ENCODE measurements around the gene RASD2. TPM values are rescaled to one million over a fixed set of nuclear protein-coding genes. Genes with fewer than 3 reads are reported as not detected.
"Not testable (repeated sequence)": the region's sequence is repeated elsewhere in the genome, so short reads cannot be mapped to it uniquely, and the experiment has no call there.

The RASD2 gene
- total RNA-seq, 1 donor from 2014 or later, result not detected

GRCh38 chr22:35509960-35510359 lies 30.7 kb upstream of the RASD2 start:
- H3K27ac Mint-ChIP-seq, result no peak overlapping the region
- H3K9me3 Mint-ChIP-seq, result no peaks in the 10 kb centered on the region
- H3K4me3 Mint-ChIP-seq, result no peak overlapping the region
- H3K27me3 Mint-ChIP-seq (ENCODE audit: insufficient read depth), result peaks cover 12% of the 10 kb centered on the region
- no peaks in the 10 kb centered on the region for H3K36me3 Mint-ChIP-seq (ENCODE audit: low read depth)
- intact Hi-C loops (cut with micrococcal nuclease), result no loop called here
- no peaks in the 10 kb centered on the region for H3K4me1 Mint-ChIP-seq (ENCODE audit: low read depth)
- DNase-seq (ENCODE audit: low spot score), result no peak

DNA sequence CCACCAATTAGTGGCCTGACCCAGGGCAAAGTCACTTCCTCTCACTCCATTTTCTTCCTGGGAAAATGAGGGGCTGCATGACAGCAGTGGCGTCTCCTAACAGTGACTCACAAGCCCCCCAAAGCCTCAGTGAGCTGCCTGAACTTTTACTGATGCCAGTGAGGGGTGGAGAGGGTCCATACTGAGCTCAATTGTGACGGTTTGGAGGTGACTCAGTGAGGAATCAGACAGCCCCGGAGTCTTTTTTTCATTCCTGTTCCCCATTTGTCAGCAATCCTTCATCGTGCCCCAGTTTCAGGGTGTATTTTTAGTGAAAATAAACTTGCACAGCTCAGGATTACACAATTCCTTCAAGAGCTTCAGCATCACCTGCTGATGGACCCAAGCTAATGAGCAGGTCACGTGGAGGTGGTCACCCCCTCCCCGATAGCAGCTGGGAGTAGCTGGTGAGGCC lies 30.1 kb upstream of the RASD2 start:
- no peak for DNase-seq (ENCODE audit: low spot score)
- H3K9me3 Mint-ChIP-seq, result no peaks in the 10 kb centered on the region
- no peak overlapping the region for H3K4me3 Mint-ChIP-seq
- no peak overlapping the region for H3K27ac Mint-ChIP-seq
- H3K4me1 Mint-ChIP-seq (ENCODE audit: low read depth), result no peaks in the 10 kb centered on the region
- no peaks in the 10 kb centered on the region for H3K36me3 Mint-ChIP-seq (ENCODE audit: low read depth)
- H3K27me3 Mint-ChIP-seq (ENCODE audit: insufficient read depth), result peaks cover 12% of the 10 kb centered on the region
- intact Hi-C loops (cut with micrococcal nuclease), result no loop called here

GRCh38 chr22:35510951-35511350 lies 29.7 kb upstream of the RASD2 start:
- Mint-ChIP-seq H3K4me3 (no peak overlapping the region), H3K9me3 (no peaks in the 10 kb centered on the region), H3K36me3 (ENCODE audit: low read depth) (no peaks in the 10 kb centered on the region), H3K4me1 (ENCODE audit: low read depth) (no peaks in the 10 kb centered on the region), H3K27me3 (ENCODE audit: insufficient read depth) (peaks cover 12% of the 10 kb centered on the region), H3K27ac (no peak overlapping the region)
- no peak for DNase-seq (ENCODE audit: low spot score)
- intact Hi-C loops (cut with micrococcal nuclease), result no loop called here

DNA sequence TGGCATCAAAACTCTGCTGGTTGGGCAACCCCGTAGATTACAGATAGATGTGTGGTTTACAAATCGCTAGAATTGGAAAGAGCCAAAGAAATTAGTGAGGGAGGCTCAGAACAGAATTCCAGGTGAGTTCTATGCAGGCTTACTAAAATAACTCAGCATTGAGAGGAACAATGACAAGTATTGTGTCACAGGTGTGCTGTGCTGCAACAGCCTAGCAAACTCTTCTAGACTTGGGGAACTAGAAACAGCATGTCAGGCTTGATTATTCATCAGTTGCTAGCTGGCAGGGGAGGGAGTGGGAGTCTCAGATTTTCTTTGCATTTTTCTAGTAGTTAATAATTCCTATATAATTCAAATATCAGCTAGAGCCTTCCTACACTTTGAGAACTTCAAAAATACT lies 26.3 kb upstream of the RASD2 start:
- H3K9me3 Mint-ChIP-seq, result no peaks in the 10 kb centered on the region
- DNase-seq (ENCODE audit: low spot score), result no peak
- no peak overlapping the region for H3K27ac Mint-ChIP-seq
- no peak overlapping the region for H3K4me3 Mint-ChIP-seq
- intact Hi-C loops (cut with micrococcal nuclease), result no loop called here
- no peaks in the 10 kb centered on the region for H3K36me3 Mint-ChIP-seq (ENCODE audit: low read depth)
- H3K4me1 Mint-ChIP-seq (ENCODE audit: low read depth), result no peaks in the 10 kb centered on the region
- peaks cover 14% of the 10 kb centered on the region for H3K27me3 Mint-ChIP-seq (ENCODE audit: insufficient read depth)

- peaks cover 14% of the 10 kb centered on the region for H3K27me3 Mint-ChIP-seq (ENCODE audit: insufficient read depth)
- DNase-seq (ENCODE audit: low spot score); H3K9me3 Mint-ChIP-seq; intact Hi-C loops (cut with micrococcal nuclease); H3K27ac Mint-ChIP-seq; H3K4me3 Mint-ChIP-seq; H3K4me1 Mint-ChIP-seq (ENCODE audit: low read depth); H3K36me3 Mint-ChIP-seq (ENCODE audit: low read depth): not testable (repeated sequence)
These were observed 24.7 kb upstream of the RASD2 start for GRCh38 chr22:35515952-35516351.

GRCh38 chr22:35516723-35517122 lies 23.9 kb upstream of the RASD2 start:
- intact Hi-C loops (cut with micrococcal nuclease), result no loop called here
- Mint-ChIP-seq H3K9me3 (no peaks in the 10 kb centered on the region), H3K27ac (no peak overlapping the region), H3K4me1 (ENCODE audit: low read depth) (no peaks in the 10 kb centered on the region), H3K4me3 (no peak overlapping the region), H3K27me3 (ENCODE audit: insufficient read depth) (peaks cover 12% of the 10 kb centered on the region), H3K36me3 (ENCODE audit: low read depth) (no peaks in the 10 kb centered on the region)
- DNase-seq (ENCODE audit: low spot score), result no peak

GRCh38 chr22:35517207-35517606 lies 23.4 kb upstream of the RASD2 start:
- DNase-seq (ENCODE audit: low spot score), result no peak

DNA sequence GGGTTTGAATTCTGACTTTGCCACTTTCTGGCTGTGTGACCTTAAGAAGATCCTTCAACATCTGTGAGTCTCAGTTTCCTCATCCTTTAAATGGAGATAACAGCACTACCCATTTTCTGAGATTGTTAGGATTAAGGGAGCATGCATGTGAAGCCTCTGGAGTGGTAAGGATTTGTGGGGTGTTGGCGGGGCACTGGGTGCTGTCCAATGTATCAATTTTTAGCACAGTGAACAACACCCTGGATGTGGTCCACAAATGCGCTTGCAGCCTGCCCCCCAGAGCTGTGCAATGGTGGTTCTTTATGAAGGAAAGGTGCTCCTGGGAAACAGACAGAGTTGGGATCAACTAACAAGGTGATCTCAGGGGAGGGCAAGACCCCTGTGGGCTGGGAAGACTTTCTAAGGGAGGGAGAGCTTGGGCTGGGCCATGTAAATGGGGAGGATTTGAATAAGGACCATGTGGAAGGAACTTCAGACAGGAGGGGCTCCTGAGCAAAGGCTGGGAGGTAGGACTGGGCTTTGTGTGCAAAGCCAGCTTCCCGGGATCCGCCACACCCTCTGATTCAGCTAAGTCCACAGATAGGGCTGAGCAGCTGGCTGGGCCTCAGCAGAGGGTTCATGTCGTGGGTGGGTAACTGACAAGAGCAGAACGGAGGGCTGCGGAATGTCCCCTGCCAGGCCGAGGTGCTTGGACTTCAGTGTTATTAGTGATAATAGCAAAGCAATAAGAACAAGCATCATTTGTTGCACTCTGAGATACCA lies 22.7 kb upstream of the RASD2 start:
- Mint-ChIP-seq H3K4me1 (ENCODE audit: low read depth) (no peaks in the 10 kb centered on the region), H3K27ac (no peak overlapping the region), H3K4me3 (no peak overlapping the region), H3K27me3 (ENCODE audit: insufficient read depth) (peaks cover 16% of the 10 kb centered on the region), H3K9me3 (no peaks in the 10 kb centered on the region), H3K36me3 (ENCODE audit: low read depth) (no peaks in the 10 kb centered on the region)
- intact Hi-C loops (cut with micrococcal nuclease), result no loop called here
- no peak for DNase-seq (ENCODE audit: low spot score)

More at GRCh38 chr22:35517207-35517606, 23.4 kb upstream of the RASD2 start:
- Mint-ChIP-seq H3K27ac (no peak overlapping the region), H3K4me1 (ENCODE audit: low read depth) (no peaks in the 10 kb centered on the region), H3K36me3 (ENCODE audit: low read depth) (no peaks in the 10 kb centered on the region), H3K27me3 (ENCODE audit: insufficient read depth) (peaks cover 16% of the 10 kb centered on the region), H3K4me3 (no peak overlapping the region), H3K9me3 (no peaks in the 10 kb centered on the region)
- intact Hi-C loops (cut with micrococcal nuclease), result no loop called here

GRCh38 chr22:35518811-35519210 lies 21.8 kb upstream of the RASD2 start:
- Mint-ChIP-seq H3K4me1 (ENCODE audit: low read depth) (no peaks in the 10 kb centered on the region), H3K4me3 (no peak overlapping the region), H3K9me3 (no peaks in the 10 kb centered on the region), H3K27ac (no peak overlapping the region), H3K27me3 (ENCODE audit: insufficient read depth) (peaks cover 11% of the 10 kb centered on the region), H3K36me3 (ENCODE audit: low read depth) (no peaks in the 10 kb centered on the region)
- intact Hi-C loops (cut with micrococcal nuclease), result no loop called here
- no peak for DNase-seq (ENCODE audit: low spot score)

DNA sequence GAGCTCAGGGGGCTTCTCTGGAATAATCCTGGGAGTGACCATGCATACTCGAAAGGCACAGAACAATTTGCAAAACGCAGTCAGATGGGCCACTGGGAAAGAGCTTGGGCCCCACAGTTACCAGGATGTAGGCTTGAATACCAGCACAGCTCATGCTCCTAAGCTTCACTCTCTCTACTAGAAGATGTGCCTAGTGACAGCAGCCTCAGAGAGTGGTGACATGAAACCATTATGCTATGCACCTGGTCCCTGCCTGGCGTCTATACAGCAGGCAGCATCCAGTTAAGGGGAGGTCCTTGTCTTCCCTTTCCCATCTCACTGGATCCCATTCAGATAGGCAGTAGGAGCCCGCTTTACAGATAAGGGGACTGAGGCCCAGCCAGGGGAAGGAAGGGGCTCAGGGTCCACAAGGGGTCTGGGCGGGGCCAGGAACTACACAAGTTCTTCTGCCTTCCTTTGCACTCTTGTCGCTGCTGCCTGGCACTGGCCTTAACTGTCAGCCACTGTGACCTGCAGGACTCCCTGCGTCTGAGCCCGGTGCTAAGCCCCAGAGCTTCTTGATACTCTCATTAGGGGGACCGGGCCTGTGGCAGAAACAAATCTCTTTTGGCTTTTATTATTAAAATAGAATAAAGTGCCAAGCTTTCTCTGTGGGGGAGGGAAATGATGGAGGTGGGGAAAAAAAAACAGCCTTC lies 21.2 kb upstream of the RASD2 start:
- no peaks in the 10 kb centered on the region for H3K36me3 Mint-ChIP-seq (ENCODE audit: low read depth)
- H3K4me1 Mint-ChIP-seq (ENCODE audit: low read depth), result no peaks in the 10 kb centered on the region
- no peak overlapping the region for H3K4me3 Mint-ChIP-seq
- peaks cover 10% of the 10 kb centered on the region for H3K27me3 Mint-ChIP-seq (ENCODE audit: insufficient read depth)
- no peak overlapping the region for H3K27ac Mint-ChIP-seq
- intact Hi-C loops (cut with micrococcal nuclease), result no loop called here
- H3K9me3 Mint-ChIP-seq, result no peaks in the 10 kb centered on the region
- no peak for DNase-seq (ENCODE audit: low spot score)

DNA sequence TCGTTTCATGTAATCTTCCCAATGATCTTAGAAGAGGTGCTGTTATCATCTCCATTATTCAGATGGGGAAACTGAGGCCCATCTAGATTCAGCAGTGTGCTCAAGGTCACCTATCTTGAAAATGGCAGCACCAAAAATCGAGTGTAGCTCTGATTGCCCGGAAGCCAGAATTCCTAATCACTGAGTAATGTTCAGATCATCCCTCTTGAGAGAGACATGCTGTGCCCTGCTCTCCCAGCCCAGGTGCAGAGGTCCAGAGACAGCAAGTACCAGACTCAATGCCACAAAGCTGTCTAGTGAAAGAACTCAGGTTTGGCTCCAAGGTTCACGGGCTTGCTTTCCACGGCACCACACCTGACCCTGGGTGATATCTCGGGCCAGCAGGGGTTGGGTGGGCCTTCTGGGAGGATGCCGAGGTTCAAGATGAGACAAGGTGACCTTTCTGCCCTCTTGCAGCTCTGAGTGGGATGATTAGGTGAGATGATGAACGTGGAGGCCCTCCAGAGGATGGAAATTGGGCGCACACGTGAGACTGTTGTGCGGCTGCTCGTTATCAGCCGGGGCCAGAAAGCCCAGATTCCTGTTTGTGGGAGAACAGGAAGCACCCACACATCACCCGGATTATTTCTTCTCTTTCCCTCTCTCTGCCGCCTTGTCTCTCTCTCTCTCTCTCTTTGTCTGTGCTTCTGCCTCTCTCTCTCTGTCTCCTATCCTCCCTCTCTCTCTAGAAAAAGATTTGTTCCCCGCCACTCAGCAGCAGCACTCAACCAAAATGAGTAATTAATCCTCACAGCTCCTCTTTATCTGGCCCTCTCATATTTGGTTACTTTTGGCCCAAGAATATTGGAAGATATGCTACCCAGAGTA lies 19.0 kb upstream of the RASD2 start:
- Mint-ChIP-seq H3K4me3 (no peak overlapping the region), H3K9me3 (no peaks in the 10 kb centered on the region), H3K36me3 (ENCODE audit: low read depth) (no peaks in the 10 kb centered on the region), H3K27me3 (ENCODE audit: insufficient read depth) (peaks cover 9% of the 10 kb centered on the region), H3K27ac (no peak overlapping the region), H3K4me1 (ENCODE audit: low read depth) (no peaks in the 10 kb centered on the region)
- DNase-seq (ENCODE audit: low spot score), result no peak
- intact Hi-C loops (cut with micrococcal nuclease), result no loop called here

GRCh38 chr22:35522225-35523149 lies 18.1 kb upstream of the RASD2 start:
- DNase-seq (ENCODE audit: low spot score), result no peak
- Mint-ChIP-seq H3K4me3 (no peak overlapping the region), H3K36me3 (ENCODE audit: low read depth) (no peaks in the 10 kb centered on the region), H3K27me3 (ENCODE audit: insufficient read depth) (peaks cover 6% of the 10 kb centered on the region), H3K9me3 (no peaks in the 10 kb centered on the region), H3K4me1 (ENCODE audit: low read depth) (no peaks in the 10 kb centered on the region), H3K27ac (no peak overlapping the region)
- intact Hi-C loops (cut with micrococcal nuclease), result no loop called here

All from activated T-helper 1 cell treated with anti-CD3 and anti-CD28 coated beads, Interleukin-12 subunit alpha, Interleukin-12 subunit beta, Interleukin-2, Interleukin-4 antibody, amounts not matched to agents 30 ng/mL and 10 ng/mL and 1 ng/mL, durations not matched to agents 14 hours and 24 hours and 36 hours (primary cell).